Colonic mucosa (tissue), 4 donors: ENCODE data around the gene STEAP2. TPM values are rescaled to one million over a fixed set of nuclear protein-coding genes. Genes with fewer than 3 reads are reported as not detected.

Source experiments
- DNase-seq: peaks from one replicate; pipeline ENCODE4 v3.0.0-alpha.2; 2020
- H3K27ac ChIP-seq: fragments of 200-600 bp; one replicate; pipeline ENCODE4 v1.8.0; 2021
- H3K27me3 ChIP-seq: fragments of 200-600 bp; one replicate; pipeline ENCODE4 v1.8.0; 2021
- H3K36me3 ChIP-seq: fragments of 200-600 bp; one replicate; pipeline ENCODE4 v1.8.0; 2021
- H3K4me1 ChIP-seq: fragments of 200-600 bp; one replicate; pipeline ENCODE4 v1.8.0; 2021; ENCODE audit warnings: mild to moderate bottlenecking
- H3K4me3 ChIP-seq: fragments of 200-600 bp; one replicate; pipeline ENCODE4 v1.8.0; 2021
- H3K9ac ChIP-seq, 2 donors: one replicate each; pipeline ENCODE4 v1.7.0; 2013; ENCODE audit warnings: control low read depth in 2 of 2, low read depth in 2 of 2, low read length in 2 of 2
- H3K9me3 ChIP-seq: fragments of 200-600 bp; one replicate; pipeline ENCODE4 v1.8.0; 2021
- CTCF ChIP-seq: fragments of 200-600 bp; IDR thresholded peaks from one replicate; pipeline ENCODE4 v1.8.0; 2022; ENCODE audit warnings: antibody characterized with exemption, mild to moderate bottlenecking
- intact Hi-C: fragments of 100-400 bp; cut with DNase I; formaldehyde crosslinking; loops from one replicate; pipeline ENCODE4 v1.14.1; 2022
- total RNA-seq, 2 donors: library from RNA; stranded (reverse); fragmentation: NEBNext Ultra II Directional in 1 of 2; extraction: Animal tissue kit (Norgen Biotek cat#: 25700) in 1 of 2; gene quantifications; one replicate each; pipeline ENCODE4 v1.2.1, GENCODE V29; 2021
- donor health status: healthy.
- donor health status: DM: no; HTN: no; CAD: no.
- donor health status: DM: no; HTN: no; CAD: no.

Gene STEAP2
- total RNA-seq, 2 donors from 2014 or later: 19.7 to 27.3 TPM

GRCh38 chr7:90192876-90193750, 18.4 kb upstream of the STEAP2 start:
- Histone ChIP-seq H3K36me3 (no peaks in the 10 kb centered on the region), H3K4me3 (no peak overlapping the region), H3K9ac (no peak overlapping the region), H3K27ac (no peak overlapping the region), H3K9me3 (no peaks in the 10 kb centered on the region), H3K4me1 (no peaks in the 10 kb centered on the region), H3K27me3 (no peaks in the 10 kb centered on the region)
- no peak for DNase-seq
- intact Hi-C loops: no loop called here
- TF ChIP-seq CTCF: no peak

- no peak overlapping the region for H3K27ac ChIP-seq
- no peak for DNase-seq
- no peaks in the 10 kb centered on the region for H3K9me3 ChIP-seq
- no peaks in the 10 kb centered on the region for H3K4me1 ChIP-seq
- H3K27me3 ChIP-seq: no peaks in the 10 kb centered on the region
- H3K9ac ChIP-seq: no peak overlapping the region
- no peak for TF ChIP-seq CTCF
- no peak overlapping the region for H3K4me3 ChIP-seq
- no peaks in the 10 kb centered on the region for H3K36me3 ChIP-seq
- intact Hi-C loops: no loop called here
Observed at GRCh38 chr7:90194911-90195809, 16.4 kb upstream of the STEAP2 start.

GRCh38 chr7:90201500-90202195, 9.9 kb upstream of the STEAP2 start:
- Histone ChIP-seq H3K4me3 (no peak overlapping the region), H3K27ac (no peak overlapping the region), H3K27me3 (no peaks in the 10 kb centered on the region), H3K4me1 (no peaks in the 10 kb centered on the region), H3K36me3 (no peaks in the 10 kb centered on the region), H3K9ac (no peak overlapping the region), H3K9me3 (no peaks in the 10 kb centered on the region)
- intact Hi-C loops: no loop called here
- no peak for TF ChIP-seq CTCF
- no peak for DNase-seq

GRCh38 chr7:90207956-90208355, 3.6 kb upstream of the STEAP2 start:
- Histone ChIP-seq H3K4me1 (no peaks in the 10 kb centered on the region), H3K4me3 (no peak overlapping the region), H3K36me3 (no peaks in the 10 kb centered on the region), H3K9ac (no peak overlapping the region), H3K9me3 (no peaks in the 10 kb centered on the region), H3K27me3 (no peaks in the 10 kb centered on the region), H3K27ac (no peak overlapping the region)
- no peak for TF ChIP-seq CTCF
- no peak for DNase-seq
- intact Hi-C loops: no loop called here

GRCh38 chr7:90209776-90210175, 1.8 kb upstream of the STEAP2 start:
- H3K27ac ChIP-seq: no peak overlapping the region
- H3K4me3 ChIP-seq: no peak overlapping the region
- no peak for TF ChIP-seq CTCF
- no peaks in the 10 kb centered on the region for H3K4me1 ChIP-seq
- H3K36me3 ChIP-seq: no peaks in the 10 kb centered on the region
- intact Hi-C loops: no loop called here
- H3K9ac ChIP-seq: no peak overlapping the region
- H3K9me3 ChIP-seq: no peaks in the 10 kb centered on the region
- no peak for DNase-seq
- H3K27me3 ChIP-seq: no peaks in the 10 kb centered on the region
